ENCODE results near the gene DECR2. TPM values are rescaled to one million over a fixed set of nuclear protein-coding genes. Genes with fewer than 3 reads are reported as not detected.

Gene DECR2
- total and polyA plus RNA-seq, 9 of the 15 experiments (the other 6 are each of a cell fraction or from before 2014, with no cell fraction given) = 1.0 to 31.9 (median 10.3) TPM

- TF ChIP-seq UBTF (IDR thresholded peaks at IDR 0.05; ENCODE audit: borderline replicate concordance in 1 of 2, low read depth in 2 of 2, low read length in 2 of 2) = no peak
- TF ChIP-seq PHF8 (IDR thresholded peaks at IDR 0.05; ENCODE audit: borderline replicate concordance, low read length) = no peak
- no peak for TF ChIP-seq MEF2D (tag; conservative IDR thresholded peaks at IDR 0.05; ENCODE audit: low read depth)
- TF ChIP-seq ARID1B (IDR thresholded peaks at IDR 0.05) = no peak
- no peak for TF ChIP-seq HDAC3 (IDR thresholded peaks at IDR 0.05; ENCODE audit: borderline replicate concordance, partially characterized antibody)
- TF ChIP-seq WHSC1 (IDR thresholded peaks at IDR 0.05; ENCODE audit: low read length) = no peak
- TF ChIP-seq, protein P1, sequence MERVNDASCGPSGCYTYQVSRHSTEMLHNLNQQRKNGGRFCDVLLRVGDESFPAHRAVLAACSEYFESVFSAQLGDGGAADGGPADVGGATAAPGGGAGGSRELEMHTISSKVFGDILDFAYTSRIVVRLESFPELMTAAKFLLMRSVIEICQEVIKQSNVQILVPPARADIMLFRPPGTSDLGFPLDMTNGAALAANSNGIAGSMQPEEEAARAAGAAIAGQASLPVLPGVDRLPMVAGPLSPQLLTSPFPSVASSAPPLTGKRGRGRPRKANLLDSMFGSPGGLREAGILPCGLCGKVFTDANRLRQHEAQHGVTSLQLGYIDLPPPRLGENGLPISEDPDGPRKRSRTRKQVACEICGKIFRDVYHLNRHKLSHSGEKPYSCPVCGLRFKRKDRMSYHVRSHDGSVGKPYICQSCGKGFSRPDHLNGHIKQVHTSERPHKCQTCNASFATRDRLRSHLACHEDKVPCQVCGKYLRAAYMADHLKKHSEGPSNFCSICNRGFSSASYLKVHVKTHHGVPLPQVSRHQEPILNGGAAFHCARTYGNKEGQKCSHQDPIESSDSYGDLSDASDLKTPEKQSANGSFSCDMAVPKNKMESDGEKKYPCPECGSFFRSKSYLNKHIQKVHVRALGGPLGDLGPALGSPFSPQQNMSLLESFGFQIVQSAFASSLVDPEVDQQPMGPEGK (CRISPR knock-in tag; IDR thresholded peaks at IDR 0.05; ENCODE audit: borderline replicate concordance) = no peak
- TF ChIP-seq ZNF146 (CRISPR knock-in tag; IDR thresholded peaks at IDR 0.05; ENCODE audit: unreplicated experiment) = no peak
- TF ChIP-seq STAT5A (IDR thresholded peaks at IDR 0.05; ENCODE audit: borderline replicate concordance, low read length) = no peak
- TF ChIP-seq ZNF3 (CRISPR knock-in tag; IDR thresholded peaks at IDR 0.05) = no peak
- no peak for TF ChIP-seq CTCF (IDR thresholded peaks at IDR 0.05 in 2 of 3, conservative IDR thresholded peaks at IDR 0.05 in 1 of 3; ENCODE audit: insufficient read depth in 2 of 3, low read depth in 1 of 3, low read length in 3 of 3)
- TF ChIP-seq NFIC (IDR thresholded peaks at IDR 0.05) = no peak
- no peak for TF ChIP-seq HMGN3 (IDR thresholded peaks at IDR 0.05; ENCODE audit: borderline replicate concordance, extremely low read depth, insufficient read length, low read depth, low read length)
- no peak for TF ChIP-seq RBM17 (IDR thresholded peaks at IDR 0.05; ENCODE audit: borderline replicate concordance, low read depth, low read length)
Observed at GRCh38 chr16:445566-445965, 43.9 kb downstream of the DECR2 start (continued).

Data from K562 (cell line).